Measurements from ENCODE around the gene CFC1B. TPM values are rescaled to one million over a fixed set of nuclear protein-coding genes. Genes with fewer than 3 reads are reported as not detected.
"Not testable (repeated sequence)": the region's sequence is repeated elsewhere in the genome, so short reads cannot be mapped to it uniquely, and the experiment has no call there.

The CFC1B gene
- not detected for total RNA-seq (2021; ENCODE audit: unreplicated experiment)
- polyA plus RNA-seq (2012), result not detected in 2 replicates
- Bru-seq, nascent RNA, result not detected
- not detected for BruChase-seq, experiment 1, labeled RNA remaining after a 6-hour chase
- BruChase-seq, experiment 2, labeled RNA remaining after a 2-hour chase, result not detected
- long read RNA-seq, result 0 reads

DNA sequence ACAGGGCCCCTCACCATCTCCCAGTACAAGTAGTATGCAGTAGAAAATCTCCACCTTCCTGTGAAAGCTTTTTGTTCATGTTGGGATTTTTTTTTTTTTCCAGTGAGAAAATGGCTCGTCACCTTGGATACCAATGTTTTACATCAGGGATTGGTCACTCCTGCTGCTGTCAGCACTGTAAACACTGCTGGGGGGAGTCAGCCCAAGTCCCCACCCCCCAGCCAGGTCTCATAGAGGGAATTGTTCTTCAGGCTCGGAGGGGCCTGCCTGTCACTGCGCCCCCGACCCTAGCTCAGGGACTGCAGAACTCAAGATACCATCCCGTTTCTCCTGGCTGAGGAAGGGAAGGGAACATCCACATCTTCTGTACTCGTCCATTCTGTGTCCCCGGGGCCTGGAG lies at the start of gene CFC1B:
CFC1B (plus strand) TSS at position 231 of the 400 bp plus-strand sequence. CDS start 263 bp downstream, outside the sequence.
- H3K27me3 ChIP-seq (ENCODE audit: insufficient read depth, low read length); RAD21 ChIA-PET (ENCODE audit: low non-redundant PET in 1 of 2, low total read pairs in 2 of 2, uncharacterized antibody in 2 of 2, unreplicated experiment in 2 of 2); BruUV-seq (replicated peaks); DNase-seq (ENCODE audit: low read depth, low spot score); ATAC-seq; H3K9ac ChIP-seq (ENCODE audit: low read length); H3K4me1 ChIP-seq (ENCODE audit: control insufficient read depth in 1 of 2, insufficient read depth in 2 of 2, low read length in 2 of 2); POLR2A ChIA-PET; H3K4me2 ChIP-seq (ENCODE audit: low read length); H2AFZ ChIP-seq (ENCODE audit: low read depth, low read length, poor library complexity, severe bottlenecking); H3K9me3 ChIP-seq (ENCODE audit: control insufficient read depth in 1 of 2, insufficient read depth in 1 of 2, low read depth in 1 of 2, low read length in 2 of 2); CTCF ChIA-PET; H3K79me2 ChIP-seq (ENCODE audit: insufficient read depth, low read length); intact Hi-C loops (cut with micrococcal nuclease); H4K20me1 ChIP-seq (ENCODE audit: insufficient read depth); H3K27ac ChIP-seq (ENCODE audit: low read depth, low read length); H3K4me3 ChIP-seq (replicated peaks in 1 of 2; ENCODE audit: low read depth in 1 of 2, low read length in 2 of 2); H3K36me3 ChIP-seq (ENCODE audit: control insufficient read depth in 1 of 2, insufficient read depth in 2 of 2, low read length in 2 of 2); H3K9me2 ChIP-seq (ENCODE audit: insufficient read depth): not testable (repeated sequence)

DNA sequence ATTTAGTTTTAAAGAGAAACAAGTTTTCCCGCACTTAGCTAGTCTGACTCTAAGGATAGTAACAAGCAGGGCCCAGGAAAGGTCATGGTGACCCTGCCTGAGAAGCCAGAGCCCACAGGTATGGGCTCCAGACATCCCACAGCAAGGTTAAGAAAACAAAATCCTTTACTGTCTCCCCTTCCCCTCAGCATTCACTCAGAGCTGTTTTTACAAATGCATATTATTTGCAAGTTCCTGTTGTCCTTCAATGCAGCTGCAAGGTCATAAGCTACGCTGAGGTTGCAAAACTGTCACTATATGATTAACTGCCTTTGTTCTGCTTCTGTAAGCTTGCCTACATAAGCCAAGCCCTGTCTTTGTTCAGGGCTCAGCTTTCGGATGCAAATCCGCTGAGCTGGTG lies 29.9 kb upstream of the CFC1B start:
- H3K27me3 ChIP-seq (ENCODE audit: insufficient read depth, low read length); H3K9me2 ChIP-seq (ENCODE audit: insufficient read depth); H3K4me2 ChIP-seq (ENCODE audit: low read length); H3K4me1 ChIP-seq (ENCODE audit: control insufficient read depth in 1 of 2, insufficient read depth in 2 of 2, low read length in 2 of 2); H3K9me3 ChIP-seq (ENCODE audit: control insufficient read depth in 1 of 2, insufficient read depth in 1 of 2, low read depth in 1 of 2, low read length in 2 of 2); H3K36me3 ChIP-seq (ENCODE audit: control insufficient read depth in 1 of 2, insufficient read depth in 2 of 2, low read length in 2 of 2); H3K9ac ChIP-seq (ENCODE audit: low read length); intact Hi-C loops (cut with micrococcal nuclease); DNase-seq (ENCODE audit: low read depth, low spot score); ATAC-seq; H2AFZ ChIP-seq (ENCODE audit: low read depth, low read length, poor library complexity, severe bottlenecking); H3K4me3 ChIP-seq (replicated peaks in 1 of 2; ENCODE audit: low read depth in 1 of 2, low read length in 2 of 2); H4K20me1 ChIP-seq (ENCODE audit: insufficient read depth); H3K27ac ChIP-seq (ENCODE audit: low read depth, low read length); H3K79me2 ChIP-seq (ENCODE audit: insufficient read depth, low read length); POLR2A ChIA-PET; BruUV-seq (replicated peaks); CTCF ChIA-PET; RAD21 ChIA-PET (ENCODE audit: low non-redundant PET in 1 of 2, low total read pairs in 2 of 2, uncharacterized antibody in 2 of 2, unreplicated experiment in 2 of 2): not testable (repeated sequence)

DNA sequence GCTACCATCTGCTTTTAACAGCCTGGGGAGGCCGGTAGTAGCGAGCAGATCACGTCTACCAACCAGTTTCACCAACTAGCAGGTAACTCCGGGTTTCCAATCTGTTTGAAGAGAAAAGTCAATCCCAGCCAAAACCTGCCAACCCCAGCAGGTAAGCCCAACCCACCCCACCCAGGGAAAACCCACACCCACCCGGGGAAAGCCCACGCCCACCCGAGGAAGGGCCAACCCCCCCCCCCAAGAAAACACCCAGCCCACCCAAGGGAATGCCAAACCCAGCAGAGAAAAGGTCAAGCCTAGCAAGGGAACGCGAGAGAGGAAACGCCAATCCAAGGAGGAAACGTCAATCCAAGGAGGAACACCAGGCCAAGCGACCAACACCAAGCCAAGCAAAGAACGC lies 11.8 kb upstream of the CFC1B start, which contains the start of gene POTEI:
POTEI (minus strand) TSS at position 101 of the 400 bp plus-strand sequence; CDS start at position 8, 93 bp downstream.
- H3K79me2 ChIP-seq (ENCODE audit: insufficient read depth, low read length); H3K27me3 ChIP-seq (ENCODE audit: insufficient read depth, low read length); ATAC-seq; H3K36me3 ChIP-seq (ENCODE audit: control insufficient read depth in 1 of 2, insufficient read depth in 2 of 2, low read length in 2 of 2); POLR2A ChIA-PET; RAD21 ChIA-PET (ENCODE audit: low non-redundant PET in 1 of 2, low total read pairs in 2 of 2, uncharacterized antibody in 2 of 2, unreplicated experiment in 2 of 2); DNase-seq (ENCODE audit: low read depth, low spot score); H4K20me1 ChIP-seq (ENCODE audit: insufficient read depth); H3K9me3 ChIP-seq (ENCODE audit: control insufficient read depth in 1 of 2, insufficient read depth in 1 of 2, low read depth in 1 of 2, low read length in 2 of 2); H3K9ac ChIP-seq (ENCODE audit: low read length); H2AFZ ChIP-seq (ENCODE audit: low read depth, low read length, poor library complexity, severe bottlenecking); H3K4me2 ChIP-seq (ENCODE audit: low read length); H3K4me3 ChIP-seq (replicated peaks in 1 of 2; ENCODE audit: low read depth in 1 of 2, low read length in 2 of 2); BruUV-seq (replicated peaks); H3K9me2 ChIP-seq (ENCODE audit: insufficient read depth); CTCF ChIA-PET; H3K27ac ChIP-seq (ENCODE audit: low read depth, low read length); intact Hi-C loops (cut with micrococcal nuclease); H3K4me1 ChIP-seq (ENCODE audit: control insufficient read depth in 1 of 2, insufficient read depth in 2 of 2, low read length in 2 of 2): not testable (repeated sequence)

DNA sequence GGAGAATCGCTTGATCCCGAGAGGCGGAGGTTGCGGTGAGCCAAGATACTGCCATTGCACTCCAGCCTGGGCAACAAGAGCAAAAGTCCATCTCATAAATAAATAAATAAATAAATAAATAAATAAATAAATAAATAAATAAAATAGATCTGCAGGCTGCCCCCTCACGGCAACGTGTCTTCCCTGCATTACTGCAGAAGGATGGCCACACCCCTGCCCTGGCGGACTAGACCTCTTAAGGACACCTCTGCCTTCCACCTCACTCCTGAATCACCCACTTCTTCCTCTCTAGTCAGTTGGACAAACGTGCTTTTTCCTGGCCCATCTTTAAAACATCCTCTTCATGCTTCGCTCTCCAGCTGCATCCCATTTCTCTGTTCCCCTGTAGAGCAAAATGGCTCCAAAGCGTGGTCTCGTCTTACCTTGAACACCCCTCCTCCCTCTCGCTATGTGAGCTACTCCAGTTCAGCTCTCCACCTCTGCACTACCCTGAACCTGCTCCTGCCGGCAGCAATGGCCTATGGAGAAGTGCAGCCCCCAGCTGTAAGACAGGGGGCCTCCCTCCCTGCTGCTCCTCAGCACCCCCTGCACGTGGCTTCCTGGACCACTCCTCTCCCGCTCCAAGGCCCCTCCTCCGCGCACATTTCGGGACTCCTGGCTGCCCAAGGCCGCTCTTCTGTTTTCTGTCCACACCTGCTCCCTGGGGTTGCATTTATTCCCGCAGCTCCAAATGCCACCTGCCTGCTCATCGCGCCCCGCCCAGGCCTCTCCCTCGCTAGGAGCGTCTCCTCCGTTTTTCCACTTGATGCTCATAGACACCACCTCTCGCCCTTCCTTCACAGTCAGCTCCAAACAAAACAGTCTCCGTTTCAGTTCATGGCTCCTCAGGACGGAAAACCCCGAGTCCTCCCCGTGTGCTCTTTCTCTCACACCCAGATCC lies 9.9 kb upstream of the CFC1B start:
- H3K36me3 ChIP-seq (ENCODE audit: control insufficient read depth in 1 of 2, insufficient read depth in 2 of 2, low read length in 2 of 2); H3K27ac ChIP-seq (ENCODE audit: low read depth, low read length); H3K4me2 ChIP-seq (ENCODE audit: low read length); H3K9ac ChIP-seq (ENCODE audit: low read length); CTCF ChIA-PET; DNase-seq (ENCODE audit: low read depth, low spot score); POLR2A ChIA-PET; intact Hi-C loops (cut with micrococcal nuclease); H3K4me1 ChIP-seq (ENCODE audit: control insufficient read depth in 1 of 2, insufficient read depth in 2 of 2, low read length in 2 of 2); H3K27me3 ChIP-seq (ENCODE audit: insufficient read depth, low read length); BruUV-seq (replicated peaks); H3K4me3 ChIP-seq (replicated peaks in 1 of 2; ENCODE audit: low read depth in 1 of 2, low read length in 2 of 2); H2AFZ ChIP-seq (ENCODE audit: low read depth, low read length, poor library complexity, severe bottlenecking); H3K9me3 ChIP-seq (ENCODE audit: control insufficient read depth in 1 of 2, insufficient read depth in 1 of 2, low read depth in 1 of 2, low read length in 2 of 2); H3K79me2 ChIP-seq (ENCODE audit: insufficient read depth, low read length); RAD21 ChIA-PET (ENCODE audit: low non-redundant PET in 1 of 2, low total read pairs in 2 of 2, uncharacterized antibody in 2 of 2, unreplicated experiment in 2 of 2); H4K20me1 ChIP-seq (ENCODE audit: insufficient read depth); H3K9me2 ChIP-seq (ENCODE audit: insufficient read depth): not testable (repeated sequence)
- peak; percentile 69; the same call in 1 of the 2 replicates for ATAC-seq

Measured in HCT116 (cell line).